Activated T-helper 17 cell treated with anti-CD3 and anti-CD28 coated beads, Interleukin-2, amount 50 U/mL, for 72 hours (primary cell): ENCODE results near the gene ENDOV. TPM values are rescaled to one million over a fixed set of nuclear protein-coding genes. Genes with fewer than 3 reads are reported as not detected.

Experiments used
- ATAC-seq: fragments of 150-1000 bp; cut with Tn5 transposase; replicated peaks from 2 replicates; pipeline ENCODE4 v1.10.0; 2021; ENCODE audit warnings: mild to moderate bottlenecking, moderate library complexity
- H3K27ac Mint-ChIP-seq: one replicate; pipeline ENCODE4 v1.8.0; 2022; ENCODE audit warnings: mixed read lengths
- H3K27me3 Mint-ChIP-seq: one replicate; pipeline ENCODE4 v1.8.0; 2022; ENCODE audit warnings: mixed read lengths
- H3K36me3 Mint-ChIP-seq: one replicate; pipeline ENCODE4 v1.8.0; 2022; ENCODE audit warnings: low read depth, mild to moderate bottlenecking, mixed read lengths
- H3K4me1 Mint-ChIP-seq: one replicate; pipeline ENCODE4 v1.8.0; 2022; ENCODE audit warnings: mixed read lengths
- H3K4me3 Mint-ChIP-seq: one replicate; pipeline ENCODE4 v1.8.0; 2022; ENCODE audit warnings: mild to moderate bottlenecking, mixed read lengths
- H3K9me3 Mint-ChIP-seq: one replicate; pipeline ENCODE4 v1.8.0; 2022; ENCODE audit warnings: mixed read lengths
- total RNA-seq, 2 donors: library from RNA; stranded (reverse); gene quantifications; one replicate each; pipeline ENCODE4 v1.2.3, GENCODE V29; 2022

ENDOV gene
- total RNA-seq, 2 donors from 2014 or later: 9.7 to 20.1 TPM

GRCh38 chr17:80415626-80416137, 715 bp downstream of the ENDOV start:
- H3K4me1 Mint-ChIP-seq: peaks cover 17% of the 10 kb centered on the region
- H3K27ac Mint-ChIP-seq: peak overlapping the region; percentile 47
- no peak for ATAC-seq
- peaks cover 5% of the 10 kb centered on the region for H3K36me3 Mint-ChIP-seq
- H3K4me3 Mint-ChIP-seq: peak overlapping the region; percentile 81
- no peaks in the 10 kb centered on the region for H3K9me3 Mint-ChIP-seq
- peaks cover 5% of the 10 kb centered on the region for H3K27me3 Mint-ChIP-seq

GRCh38 chr17:80416260-80416939, 1.4 kb downstream of the ENDOV start:
- no peak for ATAC-seq
- Mint-ChIP-seq H3K27ac (peak overlapping the region; percentile 78), H3K4me3 (peak overlapping the region; percentile 81), H3K9me3 (no peaks in the 10 kb centered on the region), H3K27me3 (peaks cover 5% of the 10 kb centered on the region), H3K4me1 (peaks cover 17% of the 10 kb centered on the region), H3K36me3 (peaks cover 5% of the 10 kb centered on the region)

DNA sequence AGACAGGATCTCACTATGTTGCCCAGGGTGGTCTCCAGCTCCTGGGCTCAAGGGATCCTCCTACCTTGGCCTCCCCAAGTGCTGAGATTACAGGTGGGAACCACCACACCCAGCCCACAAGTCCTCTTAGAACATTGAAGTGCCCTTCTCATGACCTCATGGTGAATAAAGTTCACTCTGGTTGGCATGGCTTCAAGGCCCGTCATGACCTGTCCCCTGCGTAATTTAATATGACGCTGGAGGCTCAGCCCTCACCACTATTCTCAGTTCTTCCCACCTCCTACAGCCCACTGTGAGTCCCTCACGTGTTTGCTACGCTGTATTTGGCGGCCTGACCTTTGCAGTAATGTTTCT, 1.9 kb downstream of the ENDOV start:
- peaks cover 5% of the 10 kb centered on the region for H3K27me3 Mint-ChIP-seq
- H3K36me3 Mint-ChIP-seq: peaks cover 5% of the 10 kb centered on the region
- peak overlapping the region; percentile 81 for H3K4me3 Mint-ChIP-seq
- no peaks in the 10 kb centered on the region for H3K9me3 Mint-ChIP-seq
- no peak for ATAC-seq
- no peak overlapping the region for H3K27ac Mint-ChIP-seq
- H3K4me1 Mint-ChIP-seq: peaks cover 17% of the 10 kb centered on the region

DNA sequence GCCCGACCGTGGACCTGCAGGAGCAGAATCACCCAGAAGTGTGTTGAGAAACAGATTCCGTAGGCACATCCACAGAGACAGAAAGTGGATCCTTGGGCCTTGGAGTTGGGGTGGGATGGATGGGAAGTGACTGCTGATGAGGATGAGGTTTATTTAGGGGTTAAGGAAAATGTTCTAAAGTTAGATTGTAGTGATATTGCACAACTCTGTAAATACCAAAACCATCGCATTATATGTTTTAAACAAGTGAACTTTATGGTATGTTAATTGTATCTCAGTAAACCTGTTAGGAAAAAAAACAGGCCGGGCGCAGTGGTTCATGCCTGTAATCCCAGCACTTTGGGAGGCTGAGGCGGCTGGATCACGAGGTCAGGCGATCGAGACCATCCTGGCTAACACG, 3.6 kb downstream of the ENDOV start:
- Mint-ChIP-seq H3K27ac (no peak overlapping the region), H3K9me3 (no peaks in the 10 kb centered on the region), H3K4me1 (peaks cover 17% of the 10 kb centered on the region), H3K27me3 (peaks cover 5% of the 10 kb centered on the region), H3K36me3 (peaks cover 5% of the 10 kb centered on the region), H3K4me3 (no peak overlapping the region)
- no peak for ATAC-seq

GRCh38 chr17:80419255-80419654, 4.3 kb downstream of the ENDOV start:
- ATAC-seq: no peak
- H3K27me3 Mint-ChIP-seq: peaks cover 1% of the 10 kb centered on the region
- H3K9me3 Mint-ChIP-seq: no peaks in the 10 kb centered on the region
- H3K4me1 Mint-ChIP-seq: peaks cover 13% of the 10 kb centered on the region
- H3K4me3 Mint-ChIP-seq: no peak overlapping the region
- peaks cover 5% of the 10 kb centered on the region for H3K36me3 Mint-ChIP-seq
- H3K27ac Mint-ChIP-seq: no peak overlapping the region

- H3K9me3 Mint-ChIP-seq: no peaks in the 10 kb centered on the region
- H3K27me3 Mint-ChIP-seq: no peaks in the 10 kb centered on the region
- H3K36me3 Mint-ChIP-seq: peaks cover 5% of the 10 kb centered on the region
- no peak overlapping the region for H3K4me3 Mint-ChIP-seq
- peaks cover 6% of the 10 kb centered on the region for H3K4me1 Mint-ChIP-seq
- H3K27ac Mint-ChIP-seq: no peak overlapping the region
- ATAC-seq: no peak
These were observed 6.6 kb downstream of the ENDOV start for GRCh38 chr17:80421381-80422090.

DNA sequence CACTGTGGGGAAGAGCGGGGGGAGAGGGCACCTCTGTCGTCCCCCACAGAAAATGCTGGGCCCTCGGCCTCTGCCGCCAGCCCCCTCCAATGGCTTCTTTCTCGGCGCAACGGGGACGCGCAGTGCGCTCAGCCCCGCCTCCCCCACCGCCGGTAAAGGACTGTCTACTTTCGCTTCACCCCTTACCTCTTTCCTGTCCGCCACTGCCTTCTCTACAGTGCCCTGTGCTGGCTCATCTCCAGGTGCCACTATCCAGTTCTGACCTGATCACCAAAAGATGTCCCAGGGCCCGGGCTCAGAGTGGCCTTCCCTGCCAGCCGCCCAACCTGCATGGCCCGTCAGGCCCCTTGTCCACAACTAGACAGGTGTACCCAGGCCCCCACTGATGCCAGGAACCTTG, 7.3 kb downstream of the ENDOV start:
- no peak for ATAC-seq
- Mint-ChIP-seq H3K27ac (no peak overlapping the region), H3K9me3 (no peaks in the 10 kb centered on the region), H3K27me3 (no peaks in the 10 kb centered on the region), H3K4me1 (no peaks in the 10 kb centered on the region), H3K4me3 (no peak overlapping the region), H3K36me3 (peaks cover 5% of the 10 kb centered on the region)

DNA sequence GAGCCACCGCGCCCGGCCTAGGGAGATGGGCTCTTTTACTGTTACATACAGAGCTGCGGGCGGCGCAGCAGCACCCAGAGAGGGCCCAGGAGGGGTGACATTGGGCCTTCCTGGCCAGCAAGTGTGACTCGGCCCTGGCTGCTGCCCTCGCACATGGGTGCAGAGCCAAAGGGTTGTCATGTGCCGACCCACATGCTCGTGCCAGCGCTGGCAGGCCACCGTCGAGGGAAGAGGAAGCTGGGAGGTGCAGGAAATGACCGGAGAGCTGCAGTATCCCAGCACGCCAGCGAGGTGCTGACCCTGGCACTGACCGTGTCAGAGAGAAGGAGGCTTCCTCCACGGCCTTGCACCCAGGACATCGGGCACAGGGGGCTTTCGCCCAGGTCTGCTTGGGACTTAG, 8.0 kb downstream of the ENDOV start:
- Mint-ChIP-seq H3K36me3 (peaks cover 5% of the 10 kb centered on the region), H3K9me3 (no peaks in the 10 kb centered on the region), H3K4me3 (no peak overlapping the region), H3K27me3 (no peaks in the 10 kb centered on the region), H3K27ac (no peak overlapping the region), H3K4me1 (no peaks in the 10 kb centered on the region)
- no peak for ATAC-seq

- Mint-ChIP-seq H3K4me1 (no peaks in the 10 kb centered on the region), H3K9me3 (no peaks in the 10 kb centered on the region), H3K36me3 (peaks cover 5% of the 10 kb centered on the region), H3K27ac (no peak overlapping the region), H3K27me3 (no peaks in the 10 kb centered on the region), H3K4me3 (no peak overlapping the region)
- no peak for ATAC-seq
These were observed 8.7 kb downstream of the ENDOV start for GRCh38 chr17:80423536-80424225.

DNA sequence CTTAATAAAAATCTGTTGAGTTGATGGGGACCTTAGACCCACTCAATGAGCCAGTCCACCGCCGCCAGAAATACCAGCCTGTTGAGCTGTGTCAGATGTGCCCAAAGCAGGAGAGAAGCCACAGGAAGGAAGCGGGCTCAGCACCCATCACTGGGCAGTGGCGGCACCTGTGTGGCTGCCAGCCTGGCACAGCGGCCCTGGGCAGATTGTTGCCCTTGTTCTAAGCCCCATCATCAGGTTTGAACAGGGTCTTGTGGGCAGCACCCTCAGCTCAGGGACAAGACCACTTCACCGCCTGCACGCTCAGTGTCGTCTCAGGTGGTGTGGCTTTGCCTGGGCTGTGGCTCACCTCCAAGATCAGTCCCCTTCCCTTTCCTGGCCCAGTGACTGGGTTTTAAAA, 9.3 kb downstream of the ENDOV start:
- H3K27me3 Mint-ChIP-seq: no peaks in the 10 kb centered on the region
- no peak for ATAC-seq
- H3K9me3 Mint-ChIP-seq: no peaks in the 10 kb centered on the region
- H3K4me1 Mint-ChIP-seq: no peaks in the 10 kb centered on the region
- H3K4me3 Mint-ChIP-seq: no peak overlapping the region
- peaks cover 5% of the 10 kb centered on the region for H3K36me3 Mint-ChIP-seq
- no peak overlapping the region for H3K27ac Mint-ChIP-seq

DNA sequence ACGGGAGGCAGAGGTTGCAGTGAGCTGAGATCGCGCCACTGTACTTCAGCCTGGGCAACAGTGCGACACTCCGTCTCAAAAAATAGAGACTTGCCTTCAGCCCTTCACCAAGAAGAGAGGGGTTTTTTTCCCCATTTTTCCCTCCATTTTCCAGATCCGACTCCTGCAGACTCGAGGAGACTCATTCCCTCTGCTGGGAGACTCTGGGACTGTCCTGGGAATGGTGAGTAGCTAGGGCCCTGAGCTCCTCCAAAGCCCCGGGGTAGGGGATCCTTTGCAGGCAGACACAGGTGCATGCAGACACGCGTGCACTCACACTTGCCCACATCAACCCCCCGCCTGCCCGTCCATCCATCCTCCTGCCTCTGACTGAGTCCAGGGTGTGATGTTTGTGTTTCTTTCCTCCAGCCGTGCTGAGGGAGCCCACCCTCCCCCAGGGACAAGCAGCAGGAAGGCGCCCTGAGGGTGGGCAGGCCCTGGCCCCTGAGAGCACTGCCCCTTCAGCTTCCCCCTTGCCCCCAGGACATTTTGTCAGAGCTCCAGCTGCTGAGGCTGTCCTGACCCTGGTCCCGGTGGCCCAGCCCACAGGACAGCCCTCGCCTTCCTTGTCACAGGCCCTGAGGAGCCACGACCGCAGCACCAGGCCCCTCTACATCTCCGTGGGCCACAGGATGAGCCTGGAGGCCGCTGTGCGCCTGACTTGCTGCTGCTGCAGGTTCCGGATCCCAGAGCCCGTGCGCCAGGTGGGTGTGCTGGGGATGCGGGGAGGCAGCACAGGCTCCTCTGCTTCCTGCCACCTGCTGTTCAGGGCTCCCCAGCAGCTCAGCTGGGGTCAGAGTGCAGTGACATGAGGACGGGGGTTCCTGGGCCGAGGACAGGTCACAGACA, 10.2 kb downstream of the ENDOV start:
- H3K4me1 Mint-ChIP-seq: no peaks in the 10 kb centered on the region
- no peaks in the 10 kb centered on the region for H3K27me3 Mint-ChIP-seq
- no peak overlapping the region for H3K27ac Mint-ChIP-seq
- H3K9me3 Mint-ChIP-seq: no peaks in the 10 kb centered on the region
- H3K4me3 Mint-ChIP-seq: no peak overlapping the region
- no peak for ATAC-seq
- no peaks in the 10 kb centered on the region for H3K36me3 Mint-ChIP-seq

DNA sequence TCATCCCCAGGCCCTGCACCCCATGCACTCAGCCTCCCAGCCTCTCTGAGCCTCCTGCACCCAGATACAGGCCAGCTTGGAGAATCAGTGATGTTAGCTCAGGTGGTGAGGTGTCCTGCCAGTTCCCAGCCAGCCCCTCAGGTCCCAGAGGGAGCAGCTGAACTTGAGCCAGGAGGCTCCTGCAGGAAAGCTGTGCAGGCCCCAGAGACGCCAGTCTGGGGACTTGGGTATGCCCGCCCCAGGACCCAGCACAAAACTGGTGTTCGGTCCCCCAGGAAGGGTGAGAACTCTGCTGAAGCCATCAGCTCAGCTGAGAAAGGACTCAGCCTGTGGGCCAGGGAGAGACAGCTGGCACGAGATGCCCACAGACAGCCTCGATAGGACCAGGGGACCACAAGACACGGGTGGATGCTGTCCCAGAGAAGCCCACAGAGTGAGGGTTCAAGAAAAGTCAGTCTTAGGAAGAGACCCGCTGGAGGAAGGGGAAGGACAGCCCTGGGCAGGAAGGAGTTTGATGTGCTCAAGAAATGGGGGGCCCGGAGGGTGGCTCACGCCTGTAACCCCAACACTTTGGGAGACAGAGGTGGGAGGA, 11.0 kb downstream of the ENDOV start:
- Mint-ChIP-seq H3K36me3 (no peaks in the 10 kb centered on the region), H3K9me3 (no peaks in the 10 kb centered on the region), H3K27ac (peak overlapping the region; percentile 59), H3K4me1 (no peaks in the 10 kb centered on the region), H3K4me3 (no peak overlapping the region), H3K27me3 (no peaks in the 10 kb centered on the region)
- ATAC-seq: no peak

GRCh38 chr17:80426671-80427326, 11.8 kb downstream of the ENDOV start:
- Mint-ChIP-seq H3K9me3 (no peaks in the 10 kb centered on the region), H3K27ac (peak overlapping the region; percentile 46), H3K36me3 (no peaks in the 10 kb centered on the region)

More at GRCh38 chr17:80426671-80427326, 11.8 kb downstream of the ENDOV start:
- no peaks in the 10 kb centered on the region for H3K27me3 Mint-ChIP-seq
- ATAC-seq: peak; percentile 98
- H3K4me1 Mint-ChIP-seq: no peaks in the 10 kb centered on the region
- no peak overlapping the region for H3K4me3 Mint-ChIP-seq
